Right atrium auricular region (tissue), 2 donors: ENCODE measurements around the gene ACAP3. TPM values are rescaled to one million over a fixed set of nuclear protein-coding genes. Genes with fewer than 3 reads are reported as not detected.

Experiments used
- DNase-seq: peaks from one replicate; pipeline ENCODE4 v3.0.0-alpha.2; 2019; ENCODE audit warnings: low spot score
- H3K27ac ChIP-seq, 2 donors: fragments of 200-600 bp; sonication (generic); 1 replicate in 1 of 2; 2 replicates in 1 of 2; pipeline ENCODE4 v1.5.1; 2016 to 2019
- H3K27me3 ChIP-seq, 2 donors: fragments of 200-600 bp; sonication (generic); one replicate each; pipeline versions ENCODE4 v1.5.1 to v1.6.0; 2017 to 2019
- H3K36me3 ChIP-seq: fragments of 200-600 bp; sonication (generic); one replicate; pipeline ENCODE4 v1.5.1; 2016
- H3K4me1 ChIP-seq, 2 donors: fragments of 200-600 bp; sonication (generic); one replicate each; pipeline versions ENCODE4 v1.5.1 to v1.6.0; 2017 to 2019
- H3K4me3 ChIP-seq, 2 donors: fragments of 200-600 bp; sonication (generic); 1 replicate in 1 of 2; 2 replicates in 1 of 2; pipeline ENCODE4 v1.5.1; 2017 to 2019; ENCODE audit warnings: mild to moderate bottlenecking in 1 of 2, moderate library complexity in 1 of 2
- H3K9me3 ChIP-seq, 2 donors: fragments of 200-600 bp; sonication (generic); one replicate each; pipeline ENCODE4 v1.5.1; 2019
- CTCF ChIP-seq, 2 donors: fragments of 200-600 bp; sonication (generic); IDR thresholded peaks; one replicate each; pipeline ENCODE4 v1.5.1; 2019; ENCODE audit warnings: antibody characterized with exemption in 2 of 2
- total RNA-seq, 2 donors: library from RNA; depleted of rRNA; stranded (reverse); fragments of >200 nt; gene quantifications; one replicate each; pipeline ENCODE4 v1.1.0, GENCODE V29; 2016

The ACAP3 gene
- total RNA-seq, 2 donors from 2014 or later = 19.5 to 20.4 TPM

GRCh38 chr1:1334835-1335234 lies 27.1 kb upstream of the ACAP3 start:
- no peak for TF ChIP-seq CTCF (IDR thresholded peaks at IDR 0.05)
- Histone ChIP-seq H3K4me3 (no peak overlapping the region), H3K27me3 (no peaks in the 10 kb centered on the region), H3K27ac (no peak overlapping the region), H3K36me3 (peaks cover 25% of the 10 kb centered on the region), H3K4me1 (peaks cover 0 to 21% of the 10 kb centered on the region in 2 donors), H3K9me3 (no peaks in the 10 kb centered on the region)
- DNase-seq = no peak

GRCh38 chr1:1333551-1334241 lies 26.0 kb upstream of the ACAP3 start:
- no peak overlapping the region for H3K4me3 ChIP-seq
- H3K27me3 ChIP-seq = no peaks in the 10 kb centered on the region
- H3K9me3 ChIP-seq = no peaks in the 10 kb centered on the region
- peaks cover 0 to 21% of the 10 kb centered on the region in 2 donors for H3K4me1 ChIP-seq
- H3K27ac ChIP-seq = no peak overlapping the region
- DNase-seq = no peak
- no peak for TF ChIP-seq CTCF (IDR thresholded peaks at IDR 0.05)
- H3K36me3 ChIP-seq = peaks cover 15% of the 10 kb centered on the region

- Histone ChIP-seq H3K27me3 (no peaks in the 10 kb centered on the region), H3K9me3 (no peaks in the 10 kb centered on the region), H3K4me1 (peaks cover 0 to 21% of the 10 kb centered on the region in 2 donors), H3K4me3 (no peak overlapping the region), H3K36me3 (peaks cover 14% of the 10 kb centered on the region), H3K27ac (no peak overlapping the region)
- TF ChIP-seq CTCF (IDR thresholded peaks at IDR 0.05) = no peak
- no peak for DNase-seq
Observed at GRCh38 chr1:1332774-1333480, 25.2 kb upstream of the ACAP3 start.

GRCh38 chr1:1332031-1332755 lies 24.5 kb upstream of the ACAP3 start:
- H3K4me3 ChIP-seq = no peak overlapping the region
- DNase-seq = no peak
- no peaks in the 10 kb centered on the region for H3K9me3 ChIP-seq
- H3K4me1 ChIP-seq = peaks cover 0 to 22% of the 10 kb centered on the region in 2 donors
- no peak for TF ChIP-seq CTCF (IDR thresholded peaks at IDR 0.05)
- peaks cover 18% of the 10 kb centered on the region for H3K36me3 ChIP-seq
- no peaks in the 10 kb centered on the region for H3K27me3 ChIP-seq
- no peak overlapping the region for H3K27ac ChIP-seq

- Histone ChIP-seq H3K27ac (no peak within 1 kb of the TSS), H3K36me3 (peaks cover 23% of the 10 kb centered on the region), H3K27me3 (no peaks in the 10 kb centered on the region), H3K4me3 (no peak within 1 kb of the TSS), H3K9me3 (no peaks in the 10 kb centered on the region), H3K4me1 (peaks cover 0 to 31% of the 10 kb centered on the region in 2 donors)
- no peak for DNase-seq
- TF ChIP-seq CTCF (IDR thresholded peaks at IDR 0.05) = no peak
Observed at GRCh38 chr1:1331068-1331965, 23.6 kb upstream of the ACAP3 start, which contains the start of gene TAS1R3. Gene TAS1R3 (plus strand): TSS chr1:1331280. CDS start chr1:1331346, 66 bp downstream.
